RWPE2 (cell line): Measurements from ENCODE around the gene RBM18.

ENCODE experiments used
- ATAC-seq: fragments of 200-7000 bp; cut with Tn5 transposase; 3 replicates; pipeline ENCODE4 v1.9.1; 2021; ENCODE audit warnings: low read depth
- DNase-seq: peaks from one replicate; pipeline ENCODE4 v3.0.0-alpha.2; 2020; ENCODE audit warnings: low spot score
- H3K27ac ChIP-seq: fragments of 450-650 bp; 2 replicates; pipeline ENCODE4 v1.5.1; 2017; ENCODE audit warnings: mild to moderate bottlenecking; ENCODE audit not compliant: poor library complexity, severe bottlenecking
- H3K27me3 ChIP-seq: fragments of 250-450 bp; sonication (Bioruptor Pico); 2 replicates; pipeline ENCODE4 v1.5.1; 2021; ENCODE audit warnings: mild to moderate bottlenecking, moderate library complexity; ENCODE audit not compliant: insufficient read depth, poor library complexity, severe bottlenecking
- H3K36me3 ChIP-seq: fragments of 250-450 bp; sonication (Bioruptor Pico); 2 replicates; pipeline ENCODE4 v1.5.1; 2020; ENCODE audit warnings: low read depth, mild to moderate bottlenecking, moderate library complexity
- H3K4me1 ChIP-seq: fragments of 250-450 bp; sonication (Bioruptor Pico); 2 replicates; pipeline ENCODE4 v1.5.1; 2021; ENCODE audit warnings: mild to moderate bottlenecking, moderate library complexity; ENCODE audit not compliant: insufficient read depth, poor library complexity, severe bottlenecking
- H3K4me3 ChIP-seq: fragments of 250-450 bp; sonication (Bioruptor Pico); 2 replicates; pipeline ENCODE4 v1.5.1; 2021; ENCODE audit warnings: mild to moderate bottlenecking, moderate library complexity; ENCODE audit not compliant: severe bottlenecking
- H3K9me3 ChIP-seq: fragments of 250-450 bp; sonication (Bioruptor Pico); 2 replicates; pipeline ENCODE4 v1.5.1; 2021; ENCODE audit warnings: mild to moderate bottlenecking, moderate library complexity; ENCODE audit not compliant: severe bottlenecking
- TF ChIP-seq, protein P1 (sequence below): fragments of 450-650 bp; IDR thresholded peaks from one replicate; pipeline ENCODE4 v1.5.1; 2017; ENCODE audit warnings: mild to moderate bottlenecking, moderate library complexity; ENCODE audit not compliant: poor library complexity, severe bottlenecking

The RBM18 gene

DNA sequence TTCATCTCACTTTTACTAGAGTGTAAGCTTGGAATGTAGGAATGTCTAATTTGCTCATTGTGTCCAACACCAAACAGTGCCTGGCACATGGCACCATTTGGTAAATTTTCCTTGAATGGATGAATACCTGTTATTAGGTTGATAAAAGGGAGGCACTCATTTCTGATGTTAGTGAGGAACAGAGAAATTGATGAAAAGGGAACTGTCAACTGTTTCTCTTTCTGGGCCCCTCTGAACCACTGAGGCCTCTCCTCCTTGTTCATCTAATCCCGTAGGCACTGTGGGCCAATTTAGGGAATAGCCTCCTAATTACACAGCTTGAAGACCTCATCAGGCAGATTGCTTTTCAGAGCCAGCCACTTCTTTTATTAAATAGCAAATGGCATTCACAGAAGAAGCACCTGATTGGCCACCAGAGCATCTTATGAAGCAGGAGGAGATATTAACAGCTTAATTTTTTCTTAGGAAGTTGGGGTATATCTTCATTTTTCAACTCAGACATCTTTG is 22.6 kb upstream of the RBM18 start:
- ATAC-seq, result no peak
- Histone ChIP-seq H3K36me3 (peaks cover 86% of the 10 kb centered on the region), H3K4me1 (no peaks in the 10 kb centered on the region), H3K27ac (no peak overlapping the region), H3K4me3 (no peak overlapping the region), H3K27me3 (no peaks in the 10 kb centered on the region), H3K9me3 (no peaks in the 10 kb centered on the region)
- TF ChIP-seq, protein P1, sequence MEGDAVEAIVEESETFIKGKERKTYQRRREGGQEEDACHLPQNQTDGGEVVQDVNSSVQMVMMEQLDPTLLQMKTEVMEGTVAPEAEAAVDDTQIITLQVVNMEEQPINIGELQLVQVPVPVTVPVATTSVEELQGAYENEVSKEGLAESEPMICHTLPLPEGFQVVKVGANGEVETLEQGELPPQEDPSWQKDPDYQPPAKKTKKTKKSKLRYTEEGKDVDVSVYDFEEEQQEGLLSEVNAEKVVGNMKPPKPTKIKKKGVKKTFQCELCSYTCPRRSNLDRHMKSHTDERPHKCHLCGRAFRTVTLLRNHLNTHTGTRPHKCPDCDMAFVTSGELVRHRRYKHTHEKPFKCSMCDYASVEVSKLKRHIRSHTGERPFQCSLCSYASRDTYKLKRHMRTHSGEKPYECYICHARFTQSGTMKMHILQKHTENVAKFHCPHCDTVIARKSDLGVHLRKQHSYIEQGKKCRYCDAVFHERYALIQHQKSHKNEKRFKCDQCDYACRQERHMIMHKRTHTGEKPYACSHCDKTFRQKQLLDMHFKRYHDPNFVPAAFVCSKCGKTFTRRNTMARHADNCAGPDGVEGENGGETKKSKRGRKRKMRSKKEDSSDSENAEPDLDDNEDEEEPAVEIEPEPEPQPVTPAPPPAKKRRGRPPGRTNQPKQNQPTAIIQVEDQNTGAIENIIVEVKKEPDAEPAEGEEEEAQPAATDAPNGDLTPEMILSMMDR, result no peak
- no peak for DNase-seq

DNA sequence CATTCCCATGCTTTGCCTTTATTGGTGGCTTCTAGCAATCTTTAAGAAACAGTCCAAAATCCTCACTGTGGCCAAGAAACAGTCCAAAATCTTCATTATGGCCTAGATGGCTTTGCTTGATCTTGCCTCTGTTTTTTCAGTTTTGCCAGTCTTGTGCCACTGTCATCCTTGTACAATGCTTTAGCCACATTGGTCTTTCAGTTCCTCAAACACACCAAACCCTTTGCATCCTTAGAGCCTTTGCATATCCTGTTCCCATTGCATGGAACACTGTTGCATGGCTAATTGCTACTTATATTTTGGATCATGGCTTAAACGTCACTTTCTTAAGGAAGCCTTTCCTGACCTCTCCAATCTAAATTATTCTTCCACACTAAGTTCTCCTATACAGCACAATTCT is 22.1 kb upstream of the RBM18 start:
- no peak overlapping the region for H3K4me3 ChIP-seq
- H3K9me3 ChIP-seq, result no peaks in the 10 kb centered on the region
- peaks cover 86% of the 10 kb centered on the region for H3K36me3 ChIP-seq
- H3K4me1 ChIP-seq, result no peaks in the 10 kb centered on the region
- TF ChIP-seq, protein P1, result no peak
- DNase-seq (no peak), ATAC-seq (no peak)
- H3K27ac ChIP-seq, result no peak overlapping the region
- H3K27me3 ChIP-seq, result no peaks in the 10 kb centered on the region

DNA sequence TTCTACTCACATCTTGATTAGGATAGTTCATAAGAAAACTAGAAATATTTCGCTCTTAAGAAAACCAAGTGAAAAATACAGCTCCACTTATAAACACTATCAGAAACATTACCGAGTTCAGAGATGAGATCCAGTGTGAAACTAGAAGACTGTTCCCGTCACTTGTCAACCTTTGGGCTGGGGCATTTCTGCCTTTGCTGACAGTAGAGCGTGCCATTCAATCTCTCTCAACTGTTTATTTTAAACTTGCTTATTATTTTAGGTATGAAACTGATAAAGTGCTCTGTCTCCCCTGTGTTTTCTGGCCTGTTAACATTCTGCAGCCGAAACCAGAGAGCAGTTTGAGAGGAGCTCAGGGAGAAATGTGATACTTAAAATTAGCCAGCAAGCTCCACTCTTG is 16.7 kb upstream of the RBM18 start:
- no peak for DNase-seq

DNA sequence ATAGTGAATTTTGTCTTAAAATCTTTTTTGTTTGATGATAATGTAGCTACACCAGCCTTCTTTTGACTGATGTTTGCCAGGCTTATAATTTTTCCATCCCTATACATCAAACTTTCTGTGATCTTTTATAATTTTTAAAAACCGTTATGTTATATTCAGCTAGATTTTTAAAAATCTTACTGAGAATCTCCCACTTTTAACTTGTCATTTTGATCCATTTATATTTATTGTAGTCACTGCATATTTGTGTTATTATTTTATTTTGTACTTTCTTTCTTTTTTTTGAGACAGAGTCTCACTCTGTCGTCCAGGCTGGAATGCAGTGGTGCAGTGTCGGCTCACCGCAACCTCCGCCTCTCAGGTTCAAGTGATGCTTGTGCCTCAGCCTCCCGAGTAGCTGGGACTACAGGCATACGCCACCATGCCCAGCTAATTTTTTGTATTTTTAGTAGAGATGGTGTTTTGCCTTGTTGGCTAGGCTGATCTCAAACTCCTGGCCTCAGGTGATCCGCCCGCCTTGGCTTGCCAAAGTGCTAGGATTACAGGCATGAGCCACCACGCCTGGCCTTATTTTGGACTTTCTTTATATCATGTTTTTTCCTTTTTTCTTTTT is 12.8 kb upstream of the RBM18 start:
- Histone ChIP-seq H3K4me1 (no peaks in the 10 kb centered on the region), H3K9me3 (peaks cover 3% of the 10 kb centered on the region), H3K27ac (no peak overlapping the region), H3K27me3 (no peaks in the 10 kb centered on the region), H3K36me3 (peaks cover 91% of the 10 kb centered on the region), H3K4me3 (no peak overlapping the region)
- DNase-seq (no peak), ATAC-seq (no peak)
- TF ChIP-seq, protein P1, result no peak

More for the DNA sequence above, 16.7 kb upstream of the RBM18 start:
- peaks cover 3% of the 10 kb centered on the region for H3K9me3 ChIP-seq
- no peak overlapping the region for H3K27ac ChIP-seq
- TF ChIP-seq, protein P1, result no peak
- no peak overlapping the region for H3K4me3 ChIP-seq
- ATAC-seq, result no peak
- H3K36me3 ChIP-seq, result peaks cover 88% of the 10 kb centered on the region
- H3K27me3 ChIP-seq, result no peaks in the 10 kb centered on the region
- no peaks in the 10 kb centered on the region for H3K4me1 ChIP-seq

DNA sequence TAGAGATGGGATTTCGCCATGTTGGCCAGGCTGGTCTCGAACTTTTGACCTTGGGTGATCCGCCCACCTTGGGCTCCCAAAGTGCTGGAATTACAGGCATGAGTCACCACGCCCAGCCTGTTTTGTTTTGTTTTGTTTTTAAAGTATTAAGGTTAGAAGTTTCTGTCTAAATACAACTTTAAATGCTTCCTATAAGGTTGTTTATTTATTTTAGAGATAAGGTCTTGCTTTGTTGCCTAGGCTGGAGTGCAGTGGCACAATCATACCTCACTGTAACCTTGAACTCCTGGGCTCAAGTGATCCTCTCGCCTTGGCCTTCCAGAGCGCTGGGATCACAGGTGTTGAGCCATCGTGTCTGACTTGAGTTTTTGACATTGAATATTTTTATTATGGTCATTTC is 11.5 kb upstream of the RBM18 start:
- DNase-seq, result no peak
- Histone ChIP-seq H3K27me3 (no peaks in the 10 kb centered on the region), H3K9me3 (peaks cover 3% of the 10 kb centered on the region), H3K4me1 (no peaks in the 10 kb centered on the region), H3K27ac (no peak overlapping the region), H3K36me3 (peaks cover 91% of the 10 kb centered on the region), H3K4me3 (no peak overlapping the region)
- no peak for ATAC-seq
- TF ChIP-seq, protein P1, result no peak
